Keratinocyte (primary cell): Measurements from ENCODE around the gene GHRH.

Experiments
- CTCF ChIP-seq, 3 experiments: IDR thresholded peaks in 1 of 3; conservative IDR thresholded peaks in 1 of 3; optimal IDR thresholded peaks in 1 of 3; 2 replicates in 2 of 3; 3 replicates in 1 of 3; pipeline versions ENCODE3 to v1.5.1; 2011; ENCODE audit warnings: low read length in 3 of 3, mild to moderate bottlenecking in 3 of 3, moderate library complexity in 2 of 3, control low read depth in 1 of 3, inconsistent platforms in 1 of 3; ENCODE audit not compliant: insufficient read depth in 2 of 3; ENCODE audit errors: extremely low read depth in 1 of 3
- EZH2 ChIP-seq: IDR thresholded peaks from one replicate; pipeline ENCODE4 v1.6.1; 2012; ENCODE audit warnings: inconsistent platforms, mild to moderate bottlenecking, low read length, moderate library complexity

- TF ChIP-seq CTCF (optimal IDR thresholded peaks at IDR 0.05 in 1 of 3, IDR thresholded peaks at IDR 0.05 in 1 of 3, conservative IDR thresholded peaks at IDR 0.05 in 1 of 3; ENCODE audit: extremely low read depth in 1 of 3, insufficient read depth in 2 of 3, low read length in 3 of 3) (no peak), EZH2 (no peak)
Measured at GRCh38 chr20:37225146-37225545, 36.5 kb downstream of the GHRH start.
